Measurements from ENCODE around the gene FAM13A.

- TF ChIP-seq CTCF (IDR thresholded peaks at IDR 0.05) = no peak
- TF ChIP-seq POLR2AphosphoS5 (IDR thresholded peaks at IDR 0.05) = no peak
Measured at GRCh38 chr4:88730811-88731210, 326.2 kb downstream of the FAM13A start.

All from prostate gland (tissue), 2 donors.